Stimulated activated naive CD8-positive, alpha-beta T cell treated with anti-CD3 and anti-CD28 coated beads, Interleukin-15, amount 100 ng/mL, for 72 hours (primary cell): ENCODE measurements around the gene PRKD2.
"Not testable (repeated sequence)": the region's sequence is repeated elsewhere in the genome, so short reads cannot be mapped to it uniquely, and the experiment has no call there.

ENCODE experiments used
- ATAC-seq: fragments of 150-1000 bp; cut with Tn5 transposase; 2 replicates; pipeline ENCODE4 v1.10.0; 2021; ENCODE audit warnings: mild to moderate bottlenecking, moderate library complexity
- DNase-seq, 2 donors: peaks; one replicate each; pipeline ENCODE4 v3.0.0; 2021 to 2022
- H3K27ac Mint-ChIP-seq, 2 donors: one replicate each; pipeline ENCODE4 v1.8.0; 2022; ENCODE audit warnings: mild to moderate bottlenecking in 2 of 2, mixed read lengths in 2 of 2, moderate library complexity in 2 of 2
- H3K27me3 Mint-ChIP-seq: one replicate; pipeline ENCODE4 v1.8.0; 2022; ENCODE audit warnings: mixed read lengths
- H3K4me1 Mint-ChIP-seq: one replicate; pipeline ENCODE4 v1.8.0; 2022; ENCODE audit warnings: mild to moderate bottlenecking, mixed read lengths
- H3K4me3 Mint-ChIP-seq, 2 donors: one replicate each; pipeline ENCODE4 v1.8.0; 2022; ENCODE audit warnings: mild to moderate bottlenecking in 2 of 2, mixed read lengths in 2 of 2, moderate library complexity in 1 of 2
- H3K9me3 Mint-ChIP-seq, 2 donors: one replicate each; pipeline ENCODE4 v1.8.0; 2022; ENCODE audit warnings: mixed read lengths in 2 of 2

The PRKD2 gene

GRCh38 chr19:46629546-46630025, 87.3 kb downstream of the PRKD2 start:
- Mint-ChIP-seq H3K4me1 (peaks cover 70% of the 10 kb centered on the region), H3K4me3 (no peak overlapping the region), H3K27ac (peak overlapping the region in 1 of 2 donors; percentile 29), H3K9me3 (no peaks in the 10 kb centered on the region), H3K27me3 (no peaks in the 10 kb centered on the region)
- DNase-seq (no peak), ATAC-seq (no peak)

- Mint-ChIP-seq H3K27ac (peak overlapping the region in 1 of 2 donors; percentile 35), H3K4me1 (peaks cover 76% of the 10 kb centered on the region)
- H3K4me3 Mint-ChIP-seq, H3K27me3 Mint-ChIP-seq, ATAC-seq, H3K9me3 Mint-ChIP-seq, DNase-seq: not testable (repeated sequence)
Measured at GRCh38 chr19:46628970-46629369, 87.9 kb downstream of the PRKD2 start.

- Mint-ChIP-seq H3K9me3 (no peaks in the 10 kb centered on the region), H3K27ac (peak overlapping the region in 1 of 2 donors; percentile 79), H3K4me1 (peaks cover 85% of the 10 kb centered on the region), H3K4me3 (no peak overlapping the region), H3K27me3 (no peaks in the 10 kb centered on the region)
- no peak for ATAC-seq
- DNase-seq, result no peak
Measured at GRCh38 chr19:46626446-46626845, 90.5 kb downstream of the PRKD2 start.

GRCh38 chr19:46625731-46626130, 91.2 kb downstream of the PRKD2 start:
- Mint-ChIP-seq H3K9me3 (no peaks in the 10 kb centered on the region), H3K27ac (no peak overlapping the region), H3K4me1 (peaks cover 87% of the 10 kb centered on the region), H3K27me3 (no peaks in the 10 kb centered on the region), H3K4me3 (peak overlapping the region in 1 of 2 donors; percentile 91)
- DNase-seq (no peak), ATAC-seq (no peak)

- Mint-ChIP-seq H3K9me3 (no peaks in the 10 kb centered on the region), H3K4me1 (peaks cover 88% of the 10 kb centered on the region), H3K4me3 (peak within 1 kb of the TSS; percentile 89 to 91), H3K27me3 (no peaks in the 10 kb centered on the region), H3K27ac (peak within 1 kb of the TSS; percentile 59 to 96)
- ATAC-seq, result peak; percentile 55
- no peak for DNase-seq
Measured at GRCh38 chr19:46624958-46625661, 91.8 kb downstream of the PRKD2 start, which contains the start of gene PTGIR. PTGIR (minus strand) TSS chr19:46625089; CDS start chr19:46624225, 864 bp downstream.
